Ovary (tissue), 9 donors: Measurements from ENCODE around the gene CLMN. TPM values are rescaled to one million over a fixed set of nuclear protein-coding genes. Genes with fewer than 3 reads are reported as not detected.
A peak's percentile ranks its signal among the peaks of the same experiment; 100 is the strongest.

Experiments used
- DNase-seq, 5 donors: peaks; one replicate each; pipeline ENCODE4 v3.0.0-alpha.2; 2019 to 2020
- H3K27ac ChIP-seq, 2 donors: fragments of 200-600 bp; one replicate each; pipeline versions ENCODE4 v1.5.1 to v1.8.0; 2019 to 2022
- H3K27me3 ChIP-seq: fragments of 200-600 bp; one replicate; pipeline ENCODE4 v1.8.0; 2022
- H3K36me3 ChIP-seq: fragments of 200-600 bp; sonication (generic); one replicate; pipeline ENCODE4 v1.5.1; 2019
- H3K4me1 ChIP-seq: one replicate; pipeline ENCODE4 v1.8.1; 2013; ENCODE audit warnings: mild to moderate bottlenecking, moderate library complexity; ENCODE audit not compliant: insufficient read depth
- H3K4me3 ChIP-seq: fragments of 200-600 bp; sonication (generic); one replicate; pipeline ENCODE4 v1.5.1; 2017
- H3K9me3 ChIP-seq, 2 donors: fragments of 200-600 bp in 1 of 2; sonication (generic) in 1 of 2; one replicate each; pipeline versions ENCODE4 v1.5.1 to v1.8.1; 2013 to 2019; ENCODE audit warnings: mild to moderate bottlenecking in 1 of 2, moderate library complexity in 1 of 2
- EP300 ChIP-seq: sonication (generic); formaldehyde crosslinking; IDR thresholded peaks from one replicate; pipeline ENCODE4 v1.6.1; 2017; ENCODE audit warnings: antibody characterized with exemption
- POLR2A ChIP-seq: fragments of 450-650 bp; IDR thresholded peaks from one replicate; pipeline ENCODE4 v1.6.1; 2017; ENCODE audit warnings: antibody characterized with exemption, mild to moderate bottlenecking, moderate library complexity
- WGBS, 3 donors: extraction: QIAGEN DNeasy Blood & Tissue Kit in 1 of 3; methylation state at CpG; one replicate each; pipeline versions ENCODE4 v1.1.5 to v1.1.7; 2013 to 2017; 5-methylcytosine and 5-hydroxymethylcytosine counted together
- intact Hi-C, 4 donors: fragments of 100-400 bp; cut with DNase I; formaldehyde crosslinking; loops; one replicate each; pipeline versions ENCODE4 v1.11.0 to v1.15.1; 2022 to 2023
- polyA plus RNA-seq, 2 donors: library from polyadenylated mRNA; stranded (reverse); fragments of 200-250 nt in 1 of 2; fragments of 350-450 nt in 1 of 2; fragmentation: Illumina TruSeq in 1 of 2; extraction: RNeasy Lipid Tissue Mini Kit (QIAGEN cat#74804) in 1 of 2; gene quantifications; one replicate each; pipeline ENCODE4 v1.2.3, GENCODE V29; 2013 to 2014
- total RNA-seq, 7 donors: library from RNA; depleted of rRNA in 2 of 7; stranded (reverse); fragments of >200 nt in 2 of 7; fragmentation: NEBNext Ultra II Directional in 3 of 7; extraction: Animal tissue kit (Norgen Biotek cat#: 25700) in 3 of 7; gene quantifications; one replicate each; pipeline versions ENCODE4 v1.1.0 to v1.2.4, GENCODE V29; 2016 to 2023
- TF ChIP-seq, protein P1 (sequence below), 3 donors: fragments of 450-650 bp in 2 of 3; fragments of 200-600 bp in 1 of 3; IDR thresholded peaks; one replicate each; pipeline versions ENCODE4 v1.5.1 to v1.8.0; 2016 to 2022; ENCODE audit warnings: antibody characterized with exemption in 3 of 3, mild to moderate bottlenecking in 1 of 3
- donor health status: DM: no; HTN: no; CAD: no; lungs with moderate emphysema.
- donor health status: DM: no; HTN: no; CAD: no.
- donor health status: Bipolar disorder and iron deficiency.
- donor health status: DM: yes; HTN: yes; CAD: no.
- donor health status: DM: no; HTN: no; CAD: no.
- donor health status: DM: yes; HTN: yes; CAD: no.

Gene CLMN
- total and polyA plus RNA-seq, 9 donors, result 2.2 to 11.7 (median 6.5) TPM

DNA sequence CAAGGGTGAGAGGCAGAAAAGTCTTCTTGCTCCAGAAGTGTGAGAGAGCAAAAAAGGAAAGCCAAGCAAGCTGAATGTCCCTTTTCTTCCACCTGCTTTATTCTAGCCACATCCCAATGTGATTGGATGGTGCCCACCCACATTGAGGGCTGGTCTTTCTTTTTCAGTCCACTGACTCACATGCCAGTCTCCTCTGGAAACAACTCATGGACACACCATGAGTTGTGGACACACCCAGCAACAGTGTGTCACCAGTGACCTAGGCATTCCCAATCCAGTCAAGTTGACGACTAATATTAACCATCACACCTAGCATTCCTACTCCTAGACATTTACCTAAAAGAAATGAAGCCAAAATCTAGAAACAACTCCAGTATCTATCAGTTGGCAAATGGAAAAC lies 155.2 kb downstream of the CLMN start:
- H3K27me3 ChIP-seq, result no peaks in the 10 kb centered on the region
- H3K36me3 ChIP-seq, result no peaks in the 10 kb centered on the region
- DNase-seq, result no peak
- no peaks in the 10 kb centered on the region for H3K4me1 ChIP-seq
- no peak for TF ChIP-seq POLR2A
- intact Hi-C loops, result no loop called here
- H3K4me3 ChIP-seq, result no peak overlapping the region
- no peak overlapping the region for H3K27ac ChIP-seq
- H3K9me3 ChIP-seq, result no peaks in the 10 kb centered on the region
- WGBS, 3 donors, result 94 to 100% (median 98%) methylated on average over 1 of the region's 1 CpG

DNA sequence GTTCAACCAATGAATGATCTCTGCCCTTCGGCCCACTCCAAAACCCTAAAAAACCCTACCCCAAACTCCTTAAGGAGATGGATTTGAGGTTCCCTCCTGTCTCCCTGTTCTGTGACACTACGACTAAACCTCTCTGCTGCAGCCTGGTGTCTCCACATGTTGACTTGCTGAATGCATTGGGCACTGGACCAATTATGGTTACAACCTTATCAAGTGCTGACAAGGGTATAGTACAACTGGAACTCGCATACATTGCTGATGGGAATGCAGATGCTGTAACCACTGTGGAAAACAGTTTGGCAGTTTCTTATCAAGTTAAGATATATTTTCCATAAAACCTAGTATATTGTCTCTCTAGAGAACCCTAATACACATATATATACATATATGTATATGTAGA lies 156.0 kb downstream of the CLMN start:
- WGBS, 3 donors, result 90 to 96% (median 93%) methylated on average over 3 of the region's 3 CpGs
- Histone ChIP-seq H3K27ac (no peak overlapping the region), H3K27me3 (no peaks in the 10 kb centered on the region), H3K36me3 (no peaks in the 10 kb centered on the region), H3K4me3 (no peak overlapping the region), H3K9me3 (no peaks in the 10 kb centered on the region), H3K4me1 (no peaks in the 10 kb centered on the region)
- TF ChIP-seq EP300, result no peak
- TF ChIP-seq, protein P1, sequence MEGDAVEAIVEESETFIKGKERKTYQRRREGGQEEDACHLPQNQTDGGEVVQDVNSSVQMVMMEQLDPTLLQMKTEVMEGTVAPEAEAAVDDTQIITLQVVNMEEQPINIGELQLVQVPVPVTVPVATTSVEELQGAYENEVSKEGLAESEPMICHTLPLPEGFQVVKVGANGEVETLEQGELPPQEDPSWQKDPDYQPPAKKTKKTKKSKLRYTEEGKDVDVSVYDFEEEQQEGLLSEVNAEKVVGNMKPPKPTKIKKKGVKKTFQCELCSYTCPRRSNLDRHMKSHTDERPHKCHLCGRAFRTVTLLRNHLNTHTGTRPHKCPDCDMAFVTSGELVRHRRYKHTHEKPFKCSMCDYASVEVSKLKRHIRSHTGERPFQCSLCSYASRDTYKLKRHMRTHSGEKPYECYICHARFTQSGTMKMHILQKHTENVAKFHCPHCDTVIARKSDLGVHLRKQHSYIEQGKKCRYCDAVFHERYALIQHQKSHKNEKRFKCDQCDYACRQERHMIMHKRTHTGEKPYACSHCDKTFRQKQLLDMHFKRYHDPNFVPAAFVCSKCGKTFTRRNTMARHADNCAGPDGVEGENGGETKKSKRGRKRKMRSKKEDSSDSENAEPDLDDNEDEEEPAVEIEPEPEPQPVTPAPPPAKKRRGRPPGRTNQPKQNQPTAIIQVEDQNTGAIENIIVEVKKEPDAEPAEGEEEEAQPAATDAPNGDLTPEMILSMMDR (IDR thresholded peaks at IDR 0.05), result no peak
- TF ChIP-seq POLR2A, result no peak
- DNase-seq, result no peak
- intact Hi-C loops, result no loop called here

DNA sequence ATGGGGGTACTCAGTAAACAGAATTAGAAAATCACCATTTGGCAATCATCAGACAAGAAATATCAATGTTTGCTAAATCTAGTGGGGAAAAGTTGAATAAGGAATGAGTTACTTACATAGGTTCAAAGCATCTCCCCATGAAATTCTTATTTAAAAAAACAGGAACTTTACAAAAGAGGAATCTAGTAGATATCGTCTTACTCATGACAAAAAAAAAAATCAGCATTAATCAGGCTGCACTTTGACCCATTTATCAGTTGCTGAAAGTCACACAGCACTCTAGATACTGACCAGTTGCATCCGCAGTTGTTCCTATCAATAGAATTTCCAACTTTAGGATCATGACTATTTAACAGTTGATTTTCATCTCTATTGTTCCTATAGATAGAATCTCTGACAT lies 156.6 kb downstream of the CLMN start:
- Histone ChIP-seq H3K27me3 (no peaks in the 10 kb centered on the region), H3K9me3 (no peaks in the 10 kb centered on the region), H3K27ac (no peak overlapping the region), H3K36me3 (no peaks in the 10 kb centered on the region), H3K4me3 (no peak overlapping the region), H3K4me1 (peaks cover 2% of the 10 kb centered on the region)
- intact Hi-C loops, result no loop called here
- TF ChIP-seq, protein P1 (IDR thresholded peaks at IDR 0.05), result no peak
- no peak for TF ChIP-seq EP300
- no peak for DNase-seq
- WGBS, 3 donors, result 81 to 87% (median 84%) methylated on average over 2 of the region's 2 CpGs

DNA sequence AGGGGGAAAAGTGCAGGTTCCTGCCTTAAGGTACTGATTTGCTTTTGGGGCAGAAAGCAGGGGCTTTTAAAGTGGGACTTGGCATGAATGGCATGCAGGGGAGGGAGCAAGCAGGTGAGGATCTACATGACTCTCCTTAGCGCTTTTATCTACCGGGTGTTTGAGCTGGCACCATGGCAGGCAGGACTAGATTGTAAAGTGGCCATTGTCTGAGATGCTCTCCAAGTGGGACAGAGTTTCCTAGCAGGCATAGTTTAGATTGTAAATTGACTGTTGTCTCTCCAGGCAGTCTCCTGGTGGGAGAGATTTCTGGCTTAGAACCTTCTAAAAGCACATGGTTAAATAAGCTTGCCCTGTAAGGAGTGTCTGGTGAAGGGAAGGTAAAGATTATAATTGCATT lies 157.1 kb downstream of the CLMN start:
- intact Hi-C loops, result no loop called here
- Histone ChIP-seq H3K4me3 (no peak overlapping the region), H3K4me1 (peaks cover 3% of the 10 kb centered on the region), H3K9me3 (no peaks in the 10 kb centered on the region), H3K27ac (no peak overlapping the region), H3K27me3 (no peaks in the 10 kb centered on the region), H3K36me3 (no peaks in the 10 kb centered on the region)
- TF ChIP-seq EP300 (no peak), POLR2A (no peak)
- TF ChIP-seq, protein P1 (IDR thresholded peaks at IDR 0.05), result no peak
- no peak for DNase-seq
- WGBS, 3 donors, result 59 to 64% (median 63%) methylated on average over 2 of the region's 2 CpGs

DNA sequence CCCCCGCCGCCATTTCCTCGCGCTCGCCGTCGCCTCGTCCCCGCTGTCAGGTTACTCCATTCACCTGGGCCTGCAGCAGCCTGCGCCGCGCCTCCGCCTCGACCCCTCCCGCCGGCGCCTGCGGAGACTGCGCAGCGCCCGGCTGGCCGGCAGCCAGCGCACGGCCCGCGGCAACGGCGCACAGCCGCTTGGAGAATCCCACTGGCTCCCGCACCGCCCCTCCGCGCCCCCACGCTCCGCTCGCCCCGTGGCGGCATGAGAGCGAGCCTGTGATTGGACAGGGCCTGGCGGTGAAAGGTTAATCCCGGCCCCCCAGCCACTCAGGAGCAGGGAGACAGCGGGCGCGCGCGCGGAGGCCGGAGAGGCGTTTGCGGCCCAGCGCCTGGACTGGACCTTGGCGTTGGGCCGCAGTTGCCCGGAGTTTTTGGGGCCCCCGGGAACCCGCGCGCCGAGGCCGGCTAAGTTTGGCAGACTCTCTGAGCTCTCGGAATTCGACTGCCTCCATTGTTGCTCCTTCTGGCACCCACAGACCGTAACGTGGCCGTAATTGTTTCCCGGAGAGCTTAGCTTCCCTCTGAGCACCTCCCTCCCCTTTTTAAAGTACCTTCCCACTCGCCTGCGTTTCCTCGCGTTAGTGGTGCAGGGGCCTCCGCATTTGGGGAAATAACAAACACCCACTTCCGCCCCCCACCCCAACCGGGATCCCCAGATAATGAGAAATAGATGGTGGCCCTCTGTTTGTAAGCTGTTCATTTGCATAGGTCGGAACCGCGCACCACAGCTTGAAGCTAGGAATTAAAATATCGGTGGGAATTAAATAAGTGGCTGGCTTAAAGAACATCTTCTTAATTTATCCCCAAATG lies 162.2 kb downstream of the CLMN start, which contains the start of gene DICER1:
Gene DICER1 (minus strand): TSS at position 203 of the 863 bp plus-strand sequence. CDS start 24,071 bp downstream, outside the sequence.
- DNase-seq, result peak; percentile 98 to 100 (median 99)
- Histone ChIP-seq H3K4me3 (peak within 1 kb of the TSS; percentile 91), H3K9me3 (no peaks in the 10 kb centered on the region), H3K36me3 (no peaks in the 10 kb centered on the region), H3K27ac (peak within 1 kb of the TSS; percentile 91 to 93), H3K27me3 (no peaks in the 10 kb centered on the region), H3K4me1 (peaks cover 16% of the 10 kb centered on the region)
- TF ChIP-seq, protein P1 (IDR thresholded peaks at IDR 0.05), result peak in 1 of 3 donors; percentile 14
- TF ChIP-seq EP300, result peak; percentile 3
- peak; percentile 61 for TF ChIP-seq POLR2A
- WGBS, 3 donors, result 0 to 1% (median 1%) methylated on average over 61 to 77 of the region's 77 CpGs
- intact Hi-C loops, result loop anchor here in 1 of 4 donors (5.0 kb wide), 1 partner anchor 375 kb away; no protein-coding TSS in a partner anchor
